Hepatic stellate cell (primary cell): ENCODE data around the gene PBX1.

Experiments used
- DNase-seq: peaks from one replicate; pipeline ENCODE4 v3.0.0; 2011; ENCODE audit warnings: low spot score

Gene PBX1

GRCh38 chr1:164780111-164780812, 221.3 kb downstream of the PBX1 start:
- no peak for DNase-seq

GRCh38 chr1:164780863-164781262, 221.9 kb downstream of the PBX1 start:
- peak; percentile 75 for DNase-seq

DNA sequence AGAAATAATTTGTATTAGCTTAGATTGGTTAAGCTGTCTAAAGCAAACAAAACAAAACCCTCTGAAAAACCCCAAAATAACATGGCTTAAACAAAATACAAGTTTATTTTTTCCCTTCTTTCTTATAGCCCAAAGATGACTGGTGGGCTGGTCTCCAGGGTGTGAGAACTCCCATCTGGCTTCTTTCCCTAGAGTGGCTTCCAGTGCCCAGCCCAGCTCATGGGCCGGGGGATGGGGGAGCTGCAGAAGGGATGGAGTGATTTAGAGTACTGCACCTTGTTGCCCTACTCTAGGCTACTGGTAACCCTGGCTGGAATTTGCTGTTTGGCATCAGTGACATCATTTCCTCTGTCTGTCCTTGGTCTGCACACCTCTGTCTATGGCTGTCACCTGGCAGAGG, 223.0 kb downstream of the PBX1 start:
- DNase-seq = no peak

GRCh38 chr1:164783778-164784555, 225.0 kb downstream of the PBX1 start:
- no peak for DNase-seq

- DNase-seq = no peak
These were observed 226.0 kb downstream of the PBX1 start for GRCh38 chr1:164784960-164785359.

DNA sequence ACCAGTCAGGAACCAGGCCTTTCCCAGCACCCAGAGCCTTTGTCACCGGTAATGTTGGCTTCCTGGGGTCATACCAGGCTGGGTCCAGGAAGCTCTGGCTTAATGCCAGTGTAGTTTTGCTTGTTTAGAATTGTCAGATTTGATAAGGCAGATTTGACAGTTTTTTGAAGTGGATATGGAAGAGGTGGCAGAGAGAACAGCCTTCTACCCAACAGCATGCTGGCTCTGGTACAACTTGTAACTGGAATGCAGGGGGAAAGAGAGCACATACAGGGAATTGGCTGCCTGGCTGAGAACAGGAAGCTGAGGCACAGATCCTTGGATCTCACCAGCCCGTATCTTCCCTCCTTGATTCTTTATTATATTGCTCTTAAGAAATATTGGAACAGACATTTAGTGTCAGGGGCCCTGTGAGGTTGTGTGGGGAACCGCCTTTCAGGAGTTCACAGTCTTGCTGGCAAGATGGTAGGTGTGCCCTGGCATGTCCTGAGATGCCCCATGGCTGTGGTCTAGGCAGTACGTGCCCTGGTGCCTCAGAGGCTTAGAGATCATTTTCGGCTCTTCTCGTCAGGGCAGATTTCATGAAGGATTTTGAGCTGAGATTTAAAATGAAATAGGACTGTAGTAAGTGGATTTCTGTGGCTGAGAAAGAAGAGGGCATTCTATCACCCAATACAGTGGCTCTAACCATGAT, 227.0 kb downstream of the PBX1 start:
- DNase-seq = no peak

GRCh38 chr1:164786980-164787833, 228.2 kb downstream of the PBX1 start:
- peak; percentile 86 for DNase-seq

GRCh38 chr1:164787834-164788231, 228.8 kb downstream of the PBX1 start:
- no peak for DNase-seq

- no peak for DNase-seq
These were observed 231.1 kb downstream of the PBX1 start for GRCh38 chr1:164790081-164790480.

- no peak for DNase-seq
These were observed 233.5 kb downstream of the PBX1 start for GRCh38 chr1:164792410-164793004.

- peak; percentile 80 for DNase-seq
These were observed 235.4 kb downstream of the PBX1 start for GRCh38 chr1:164794356-164794755.

DNA sequence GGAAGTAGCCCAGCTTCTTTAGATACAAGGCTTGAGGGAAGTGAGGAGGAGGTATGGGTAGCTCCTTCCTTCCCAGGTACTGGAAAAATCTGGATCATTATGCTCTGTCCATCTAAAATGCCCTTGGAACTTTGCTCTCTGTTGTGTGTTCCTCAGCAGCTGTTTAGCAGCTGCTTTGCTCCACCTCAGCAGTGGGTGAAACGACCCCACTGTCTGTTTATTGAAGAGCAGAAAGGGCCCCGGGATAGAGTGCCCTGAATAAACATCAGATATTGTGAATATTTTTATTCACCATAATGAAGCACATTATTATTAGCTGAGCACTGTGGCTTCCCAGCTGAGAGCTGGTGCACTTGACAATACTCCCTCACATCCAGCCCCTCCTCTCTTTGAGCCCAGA, 237.9 kb downstream of the PBX1 start:
- DNase-seq = no peak

DNA sequence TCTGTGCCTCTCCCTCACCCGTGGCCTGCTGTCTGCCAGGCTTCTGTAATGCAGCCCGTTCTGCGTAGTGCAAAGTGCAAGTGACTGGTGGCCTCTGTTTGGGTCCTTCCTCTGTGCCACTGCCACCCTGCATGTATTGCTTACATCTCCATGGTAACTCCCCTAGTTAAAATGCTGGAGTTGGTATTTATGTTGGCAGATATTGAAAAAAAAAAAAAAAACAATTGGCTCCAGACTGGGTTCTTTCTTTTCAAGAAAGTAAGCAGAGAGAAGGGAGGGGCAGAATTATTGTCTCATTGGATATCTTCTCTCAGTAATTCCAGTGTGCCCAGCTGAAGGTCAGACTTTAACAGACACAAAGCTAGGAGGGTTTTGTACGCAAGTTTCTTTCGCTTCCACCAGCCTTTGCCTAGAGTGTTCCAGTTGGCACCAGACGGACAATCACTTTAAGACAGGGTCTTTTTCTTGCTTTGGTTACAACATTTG, 242.3 kb downstream of the PBX1 start:
- DNase-seq = no peak

GRCh38 chr1:164801791-164802502, 243.0 kb downstream of the PBX1 start:
- DNase-seq = no peak

DNA sequence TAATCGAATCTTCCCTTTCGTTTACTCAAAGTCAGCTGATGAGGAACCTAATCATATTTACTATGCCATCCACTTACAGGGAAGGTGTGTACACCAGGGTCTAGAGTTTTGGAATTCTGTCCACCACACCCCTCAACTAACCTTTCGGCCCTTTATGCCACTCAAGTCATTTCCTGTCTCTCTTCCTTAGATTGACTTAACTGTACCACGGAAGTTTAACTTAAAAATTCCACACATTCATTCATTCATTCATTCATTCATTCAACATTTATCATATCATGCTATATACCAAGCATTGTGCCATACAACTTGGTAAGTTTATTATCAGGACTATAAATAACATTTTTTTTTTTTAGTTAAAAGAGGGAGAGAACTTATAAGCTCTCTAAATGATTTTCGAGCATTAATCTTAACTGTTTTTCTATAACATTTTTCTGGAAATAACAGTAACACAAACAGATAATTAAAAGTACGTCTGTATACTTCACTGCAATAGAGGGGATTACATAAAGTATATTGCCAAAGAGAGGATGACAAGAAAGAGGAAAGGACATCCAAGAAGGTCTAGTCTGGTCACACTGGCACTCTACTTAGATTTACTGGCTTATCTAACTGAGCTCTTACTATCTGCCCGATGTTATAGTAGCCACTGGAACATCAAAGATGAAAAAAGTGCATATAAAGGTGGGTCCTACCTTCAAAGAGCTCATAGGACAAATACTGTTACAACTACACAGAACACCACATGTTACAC, 243.7 kb downstream of the PBX1 start:
- no peak for DNase-seq

GRCh38 chr1:164803366-164803765, 244.4 kb downstream of the PBX1 start:
- no peak for DNase-seq

- DNase-seq = no peak
These were observed 245.4 kb downstream of the PBX1 start for GRCh38 chr1:164804366-164804765.

GRCh38 chr1:164805399-164805798, 246.4 kb downstream of the PBX1 start:
- DNase-seq = no peak

DNA sequence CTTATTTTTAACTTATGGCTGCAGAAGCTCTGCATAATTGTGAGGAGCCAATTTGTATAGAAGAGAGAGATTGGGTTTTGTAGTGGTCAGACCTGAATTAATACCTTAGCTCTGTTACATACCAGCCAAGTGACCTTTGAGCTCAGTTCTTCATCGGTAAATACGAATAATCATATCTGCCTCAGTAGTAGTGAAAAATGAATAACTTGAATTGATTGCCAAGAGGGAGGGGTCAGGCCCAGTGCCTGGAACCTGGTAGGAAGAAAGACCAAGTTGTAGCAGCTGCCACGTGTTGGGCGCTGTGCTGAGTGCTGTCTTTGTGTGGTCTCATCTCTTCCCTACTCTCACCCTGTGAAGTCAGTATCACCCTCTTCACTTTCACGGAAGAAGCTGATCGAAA, 247.5 kb downstream of the PBX1 start:
- no peak for DNase-seq

DNA sequence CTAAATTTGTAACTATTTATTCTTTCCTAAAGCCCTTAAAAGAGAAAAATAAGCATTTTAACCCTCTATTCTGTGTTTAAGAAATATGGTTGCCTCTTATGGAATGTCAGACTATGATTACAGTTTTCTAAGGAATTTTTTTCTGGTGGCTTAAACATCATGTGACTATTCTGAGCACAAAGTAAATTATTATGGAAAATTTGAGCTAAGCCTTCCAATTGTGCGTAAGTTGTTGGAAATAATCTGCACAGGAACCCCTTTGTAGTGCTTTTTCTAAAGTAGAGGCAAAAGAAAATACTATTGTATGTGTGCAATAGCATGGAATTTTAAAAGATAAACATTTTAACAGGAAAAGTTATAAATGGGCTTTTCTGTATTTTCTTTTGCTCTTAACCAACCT, 254.8 kb downstream of the PBX1 start:
- no peak for DNase-seq
